LNCAP (cell line): ENCODE results near the gene RRP1B.

Experiments
- CTCF ChIP-seq: fragments of 450-650 bp; IDR thresholded peaks from 2 replicates; pipeline ENCODE4 v1.5.1; 2017; ENCODE audit warnings: mild to moderate bottlenecking

The RRP1B gene

GRCh38 chr21:43716376-43717165, 57.2 kb downstream of the RRP1B start:
- no peak for TF ChIP-seq CTCF

- no peak for TF ChIP-seq CTCF
Measured at GRCh38 chr21:43717166-43717853, 58.0 kb downstream of the RRP1B start.

GRCh38 chr21:43717967-43718871, 58.9 kb downstream of the RRP1B start:
- TF ChIP-seq CTCF: no peak

GRCh38 chr21:43718872-43719747, 59.8 kb downstream of the RRP1B start, which contains the start of gene PDXK:
TSS of gene PDXK (plus strand) at chr21:43719129. CDS start at chr21:43719295, 166 bp downstream.
- no peak for TF ChIP-seq CTCF

GRCh38 chr21:43719748-43720538, 60.6 kb downstream of the RRP1B start:
- no peak for TF ChIP-seq CTCF

GRCh38 chr21:43720539-43721166, 61.3 kb downstream of the RRP1B start:
- no peak for TF ChIP-seq CTCF
